NCI-H2196 treated with DMSO at 0.1 percent for 48 hours (cell line): ENCODE data around the gene ARFRP1.

Source experiments
- DNase-seq: peaks from one replicate; lab custom pipeline; 2025; ENCODE audit not compliant: unreplicated experiment; lab: John Stamatoyannopoulos, UW

Gene ARFRP1

DNA sequence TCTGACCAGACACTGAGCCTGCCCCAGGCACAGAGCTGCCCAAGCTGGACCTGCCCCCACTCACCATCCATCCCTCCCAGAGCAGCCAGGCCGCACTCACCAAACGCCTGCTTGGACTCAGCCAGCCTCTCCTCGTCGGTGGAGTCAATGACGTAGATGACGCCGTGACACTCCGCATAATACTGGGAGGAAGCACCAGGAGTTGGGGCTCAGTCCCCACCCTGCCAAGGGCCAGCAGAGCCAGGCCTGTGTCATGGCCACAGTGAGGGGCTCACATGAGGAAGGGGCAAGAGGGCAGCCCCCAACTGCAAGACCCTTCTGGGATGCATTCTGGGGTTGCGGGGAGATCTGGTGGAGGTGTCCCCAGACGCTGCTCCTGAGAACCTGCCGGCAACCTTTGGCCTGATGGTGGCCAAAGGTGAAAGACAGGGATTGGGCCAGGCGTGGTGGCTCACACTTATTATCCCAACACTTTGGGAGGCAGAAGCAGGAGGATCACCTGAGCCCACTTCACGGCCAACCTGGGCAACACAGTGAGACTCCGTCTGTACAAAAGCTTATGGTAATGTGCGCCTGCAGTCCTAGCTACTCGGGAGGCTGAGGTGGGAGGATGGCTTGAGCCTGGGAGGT is 5.6 kb downstream of the ARFRP1 start:
- DNase-seq = no peak

DNA sequence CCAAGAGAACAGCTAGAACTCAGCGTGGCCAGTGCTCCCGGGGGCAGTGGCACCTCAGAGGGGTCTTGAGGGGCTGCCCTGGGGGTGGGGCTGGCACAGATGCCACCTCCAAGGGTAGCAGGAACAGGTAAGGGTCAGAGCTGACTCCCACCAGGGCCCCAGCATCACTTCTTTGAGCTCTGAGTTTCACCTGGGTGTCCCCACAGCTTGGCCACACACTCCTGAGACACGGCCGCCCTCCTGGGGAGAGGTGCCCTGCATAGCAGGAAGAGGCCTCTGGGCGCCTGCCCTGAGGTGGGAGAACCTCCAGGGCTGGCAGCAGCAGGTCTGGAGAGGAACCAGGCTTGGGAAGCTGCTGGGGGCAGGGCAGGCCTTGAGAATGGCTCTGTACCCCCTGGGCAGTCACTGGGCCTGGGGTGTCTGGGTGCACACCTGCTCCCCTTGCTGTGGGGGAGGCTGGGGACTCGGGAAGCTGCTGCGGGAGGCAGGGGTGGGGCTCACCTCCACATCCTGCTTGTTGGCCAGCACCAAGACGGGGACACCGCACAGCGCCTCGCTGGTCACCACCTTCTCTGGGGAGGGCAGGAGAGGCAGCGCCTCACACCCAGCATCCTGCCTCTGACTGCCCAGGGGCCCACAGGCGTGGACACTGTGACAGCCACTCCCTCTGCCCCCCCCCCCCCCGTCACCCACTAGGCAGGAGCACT is 6.3 kb downstream of the ARFRP1 start:
- DNase-seq = no peak

DNA sequence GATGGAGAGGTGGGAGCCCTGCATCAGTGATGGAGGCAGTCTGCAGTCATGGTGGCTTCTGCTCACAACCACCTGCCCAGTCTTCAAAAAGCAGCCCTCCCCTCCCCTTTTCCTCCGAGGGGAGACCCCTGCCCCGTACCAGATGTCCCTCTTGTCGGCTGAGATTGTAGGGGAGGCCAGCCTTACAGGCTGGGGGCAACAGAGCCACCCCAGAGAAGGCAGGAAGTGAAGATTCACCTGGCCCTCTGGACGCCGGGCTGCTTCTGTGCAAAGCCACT is 6.8 kb downstream of the ARFRP1 start:
- no peak for DNase-seq

DNA sequence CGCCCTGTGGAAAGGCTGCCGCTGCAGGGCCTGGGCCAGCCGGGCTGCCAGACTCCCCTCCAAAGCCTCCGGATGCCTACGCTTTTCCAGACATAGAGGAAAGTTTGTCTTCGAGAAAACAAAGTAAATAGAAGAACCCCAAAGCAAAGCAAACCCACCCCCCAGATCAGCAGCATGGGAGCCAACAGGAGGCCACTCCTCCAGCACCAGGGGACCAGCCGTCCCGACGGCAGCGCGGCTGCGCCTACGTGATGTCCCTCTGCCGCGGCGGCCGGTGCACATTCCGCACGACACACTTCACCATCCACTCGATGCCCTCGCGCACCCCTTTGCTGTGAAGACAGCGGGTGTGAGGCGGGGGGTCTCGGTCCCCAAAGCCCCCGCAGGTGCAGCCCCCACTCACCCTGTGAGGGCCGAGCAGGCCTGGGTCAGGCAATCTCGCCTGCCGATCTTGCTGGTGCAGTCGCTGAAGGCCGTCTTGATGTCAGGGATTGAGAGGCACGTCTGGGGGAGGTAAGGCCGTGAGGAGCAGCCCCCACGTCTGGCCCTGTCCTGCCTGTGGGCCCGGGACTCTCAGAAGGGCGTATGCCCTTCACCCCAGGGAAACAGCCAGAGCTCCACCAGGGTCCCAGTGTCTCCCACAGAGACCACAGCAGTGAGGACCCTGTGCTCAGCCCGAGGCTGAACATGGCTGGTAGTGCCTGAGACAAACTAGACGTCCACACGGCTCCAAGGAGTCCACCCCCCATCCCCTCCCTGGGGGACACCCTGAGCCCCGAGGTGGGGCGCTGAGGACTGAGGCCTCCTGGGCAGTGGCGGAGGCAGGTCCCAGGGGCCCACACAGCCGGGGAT is 7.4 kb downstream of the ARFRP1 start:
- DNase-seq = no peak

DNA sequence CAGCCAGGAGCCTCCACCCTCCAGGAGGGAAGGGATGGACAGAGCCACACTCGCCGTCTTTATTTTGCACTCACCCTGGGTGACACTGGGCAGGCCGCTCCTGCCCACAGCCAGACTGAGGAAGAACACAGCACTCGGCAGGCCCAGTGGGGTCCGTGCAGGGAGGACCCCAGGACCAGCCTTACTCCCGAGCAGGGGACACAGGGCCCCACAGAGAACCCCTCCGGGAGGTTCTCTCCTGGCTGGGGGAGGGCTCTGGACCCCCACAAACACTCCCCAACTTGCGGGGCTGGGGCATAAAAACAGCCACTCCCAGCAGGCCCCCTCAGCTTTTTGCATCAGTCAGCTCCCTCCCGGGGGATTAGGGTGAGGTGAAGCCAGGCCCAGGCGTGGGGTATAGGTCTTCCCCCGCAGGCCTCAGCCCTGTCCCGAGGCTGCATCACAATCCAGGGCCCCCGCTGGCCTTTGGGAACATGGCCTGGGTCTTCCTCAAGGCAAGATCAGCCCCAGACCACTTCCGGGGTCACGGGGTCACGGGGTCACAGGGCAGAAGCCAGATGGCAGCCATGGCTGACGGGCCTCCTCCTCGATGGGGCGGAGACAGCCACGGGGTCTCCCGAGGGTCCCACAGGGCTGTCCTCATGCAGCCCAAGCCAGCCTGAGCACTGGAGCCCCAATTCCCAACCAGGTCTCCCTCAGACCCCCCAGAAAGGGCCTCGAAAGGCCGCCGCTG is 8.1 kb downstream of the ARFRP1 start:
- no peak for DNase-seq

DNA sequence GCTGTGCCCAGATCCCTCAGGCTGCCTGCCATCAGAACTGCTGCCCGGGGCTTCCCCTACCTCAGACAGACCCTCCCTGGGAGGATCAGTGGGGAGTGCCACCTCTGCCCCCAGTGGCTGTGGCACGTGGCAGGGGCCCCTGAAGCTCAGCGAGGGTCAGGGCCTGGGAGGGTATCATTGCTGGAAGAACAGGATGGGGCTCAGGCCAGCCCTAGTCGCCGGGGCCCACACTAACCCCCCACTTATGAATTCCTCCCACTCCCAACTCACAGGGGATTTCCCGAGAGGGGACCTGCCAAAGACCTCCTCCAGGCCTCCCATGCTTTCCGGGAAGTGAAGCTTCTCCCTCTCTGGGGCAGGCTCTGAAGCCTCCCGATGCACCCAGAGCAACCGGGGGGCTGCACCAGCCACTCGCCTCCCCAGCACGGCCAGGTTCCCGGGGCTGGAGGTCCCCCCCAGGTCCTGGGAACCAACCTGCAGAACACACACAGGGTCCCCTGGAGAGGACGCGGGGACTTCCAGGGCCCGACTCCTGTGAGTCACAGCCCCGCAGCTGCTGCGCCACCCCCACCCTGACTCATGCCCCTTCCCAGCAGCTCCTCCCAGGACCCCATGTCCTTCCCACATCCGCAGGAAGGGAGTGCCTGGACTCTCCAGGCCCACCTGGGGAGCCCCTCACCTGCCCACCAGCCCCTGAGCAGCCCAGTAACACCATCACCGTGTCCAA is 8.9 kb downstream of the ARFRP1 start:
- DNase-seq = no peak

DNA sequence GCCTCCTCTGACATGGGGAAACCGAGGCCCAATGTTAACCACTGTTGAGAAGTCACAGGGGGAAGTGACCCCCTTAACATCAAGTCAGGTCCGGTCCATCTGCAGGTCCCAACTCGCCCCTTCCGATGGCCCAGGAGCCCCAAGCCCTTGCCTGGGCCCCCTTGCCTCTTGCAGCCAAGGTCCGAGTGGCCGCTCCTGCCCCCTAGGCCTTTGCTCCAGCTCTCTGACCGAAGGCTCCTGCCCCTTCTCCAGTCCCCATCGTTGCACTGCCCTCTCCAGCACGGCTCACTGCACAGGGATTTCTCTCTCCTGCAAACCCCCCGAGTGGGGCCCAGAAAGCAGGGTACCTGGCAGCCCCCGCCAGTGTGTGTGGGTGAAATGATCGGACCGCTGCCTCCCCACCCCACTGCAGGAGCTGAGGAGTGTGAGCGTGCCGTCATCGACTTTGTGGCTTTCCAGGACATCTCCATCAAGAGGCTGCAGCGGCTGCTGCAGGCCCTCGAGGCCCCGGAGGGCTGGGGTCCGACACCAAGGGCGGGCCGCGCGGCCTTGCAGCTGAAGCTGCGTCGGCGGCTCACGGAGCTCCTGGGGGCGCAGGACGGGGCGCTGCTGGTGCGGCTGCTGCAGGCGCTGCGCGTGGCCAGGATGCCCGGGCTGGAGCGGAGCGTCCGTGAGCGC is 9.8 kb downstream of the ARFRP1 start:
- DNase-seq = no peak

DNA sequence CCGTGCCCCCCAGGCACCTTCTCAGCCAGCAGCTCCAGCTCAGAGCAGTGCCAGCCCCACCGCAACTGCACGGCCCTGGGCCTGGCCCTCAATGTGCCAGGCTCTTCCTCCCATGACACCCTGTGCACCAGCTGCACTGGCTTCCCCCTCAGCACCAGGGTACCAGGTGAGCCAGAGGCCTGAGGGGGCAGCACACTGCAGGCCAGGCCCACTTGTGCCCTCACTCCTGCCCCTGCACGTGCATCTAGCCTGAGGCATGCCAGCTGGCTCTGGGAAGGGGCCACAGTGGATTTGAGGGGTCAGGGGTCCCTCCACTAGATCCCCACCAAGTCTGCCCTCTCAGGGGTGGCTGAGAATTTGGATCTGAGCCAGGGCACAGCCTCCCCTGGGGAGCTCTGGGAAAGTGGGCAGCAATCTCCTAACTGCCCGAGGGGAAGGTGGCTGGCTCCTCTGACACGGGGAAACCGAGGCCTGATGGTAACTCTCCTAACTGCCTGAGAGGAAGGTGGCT is 10.4 kb downstream of the ARFRP1 start:
- no peak for DNase-seq

DNA sequence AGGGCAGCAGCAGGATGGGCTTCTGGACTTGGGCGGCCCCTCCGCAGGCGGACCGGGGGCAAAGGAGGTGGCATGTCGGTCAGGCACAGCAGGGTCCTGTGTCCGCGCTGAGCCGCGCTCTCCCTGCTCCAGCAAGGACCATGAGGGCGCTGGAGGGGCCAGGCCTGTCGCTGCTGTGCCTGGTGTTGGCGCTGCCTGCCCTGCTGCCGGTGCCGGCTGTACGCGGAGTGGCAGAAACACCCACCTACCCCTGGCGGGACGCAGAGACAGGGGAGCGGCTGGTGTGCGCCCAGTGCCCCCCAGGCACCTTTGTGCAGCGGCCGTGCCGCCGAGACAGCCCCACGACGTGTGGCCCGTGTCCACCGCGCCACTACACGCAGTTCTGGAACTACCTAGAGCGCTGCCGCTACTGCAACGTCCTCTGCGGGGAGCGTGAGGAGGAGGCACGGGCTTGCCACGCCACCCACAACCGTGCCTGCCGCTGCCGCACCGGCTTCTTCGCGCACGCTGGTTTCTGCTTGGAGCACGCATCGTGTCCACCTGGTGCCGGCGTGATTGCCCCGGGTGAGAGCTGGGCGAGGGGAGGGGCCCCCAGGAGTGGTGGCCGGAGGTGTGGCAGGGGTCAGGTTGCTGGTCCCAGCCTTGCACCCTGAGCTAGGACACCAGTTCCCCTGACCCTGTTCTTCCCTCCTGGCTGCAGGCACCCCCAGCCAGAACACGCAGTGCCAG is 11.0 kb downstream of the ARFRP1 start, which contains the start of gene TNFRSF6B:
Gene TNFRSF6B, plus strand, starts transcription at position 25 of the 729 bp plus-strand sequence. Its CDS starts 116 bp downstream, at position 141.
- DNase-seq = no peak

DNA sequence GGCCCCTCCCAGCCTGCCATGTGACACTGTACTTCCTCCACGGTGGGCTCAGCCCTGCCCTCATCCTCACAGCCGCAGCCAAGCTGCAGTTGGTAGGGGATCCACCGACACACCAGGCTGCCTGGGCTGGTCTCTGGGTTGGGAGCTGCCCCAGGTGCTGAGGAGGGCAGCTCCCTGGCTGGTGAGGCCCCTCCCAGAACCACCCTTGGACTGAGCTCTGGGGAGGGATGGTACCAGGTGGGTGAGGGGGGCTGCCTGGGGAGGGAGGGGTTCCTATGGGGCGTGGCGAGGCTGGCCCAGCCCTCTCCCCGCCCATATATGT is 11.5 kb downstream of the ARFRP1 start:
- no peak for DNase-seq

DNA sequence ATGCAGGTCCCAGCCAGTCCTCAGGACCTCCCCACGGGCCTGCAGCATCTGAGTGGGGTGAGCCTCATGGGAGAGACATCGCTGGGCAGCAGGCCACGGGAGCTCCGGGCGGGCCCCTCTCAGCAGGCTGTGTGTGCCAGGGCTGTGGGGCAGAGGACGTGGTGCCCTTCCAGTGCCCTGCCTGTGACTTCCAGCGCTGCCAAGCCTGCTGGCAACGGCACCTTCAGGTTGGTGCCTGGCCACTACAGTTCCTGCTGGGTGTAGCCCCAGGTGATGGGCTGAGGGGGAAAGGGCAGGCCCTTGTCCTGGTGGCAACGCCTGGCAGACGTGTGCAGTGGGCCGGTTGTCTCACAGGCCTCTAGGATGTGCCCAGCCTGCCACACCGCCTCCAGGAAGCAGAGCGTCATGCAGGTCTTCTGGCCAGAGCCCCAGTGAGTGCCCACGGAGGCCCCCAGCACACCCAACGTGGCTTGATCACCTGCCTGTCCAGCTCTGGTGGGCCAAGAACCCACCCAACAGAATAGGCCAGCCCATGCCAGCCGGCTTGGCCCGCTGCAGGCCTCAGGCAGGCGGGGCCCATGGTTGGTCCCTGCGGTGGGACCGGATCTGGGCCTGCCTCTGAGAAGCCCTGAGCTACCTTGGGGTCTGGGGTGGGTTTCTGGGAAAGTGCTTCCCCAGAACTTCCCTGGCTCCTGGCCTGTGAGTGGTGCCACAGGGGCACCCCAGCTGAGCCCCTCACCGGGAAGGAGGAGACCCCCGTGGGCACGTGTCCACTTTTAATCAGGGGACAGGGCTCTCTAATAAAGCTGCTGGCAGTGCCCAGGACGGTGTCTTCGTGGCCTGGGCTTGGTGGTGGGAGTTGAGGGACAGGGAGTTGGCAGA is 12.1 kb downstream of the ARFRP1 start:
- no peak for DNase-seq

DNA sequence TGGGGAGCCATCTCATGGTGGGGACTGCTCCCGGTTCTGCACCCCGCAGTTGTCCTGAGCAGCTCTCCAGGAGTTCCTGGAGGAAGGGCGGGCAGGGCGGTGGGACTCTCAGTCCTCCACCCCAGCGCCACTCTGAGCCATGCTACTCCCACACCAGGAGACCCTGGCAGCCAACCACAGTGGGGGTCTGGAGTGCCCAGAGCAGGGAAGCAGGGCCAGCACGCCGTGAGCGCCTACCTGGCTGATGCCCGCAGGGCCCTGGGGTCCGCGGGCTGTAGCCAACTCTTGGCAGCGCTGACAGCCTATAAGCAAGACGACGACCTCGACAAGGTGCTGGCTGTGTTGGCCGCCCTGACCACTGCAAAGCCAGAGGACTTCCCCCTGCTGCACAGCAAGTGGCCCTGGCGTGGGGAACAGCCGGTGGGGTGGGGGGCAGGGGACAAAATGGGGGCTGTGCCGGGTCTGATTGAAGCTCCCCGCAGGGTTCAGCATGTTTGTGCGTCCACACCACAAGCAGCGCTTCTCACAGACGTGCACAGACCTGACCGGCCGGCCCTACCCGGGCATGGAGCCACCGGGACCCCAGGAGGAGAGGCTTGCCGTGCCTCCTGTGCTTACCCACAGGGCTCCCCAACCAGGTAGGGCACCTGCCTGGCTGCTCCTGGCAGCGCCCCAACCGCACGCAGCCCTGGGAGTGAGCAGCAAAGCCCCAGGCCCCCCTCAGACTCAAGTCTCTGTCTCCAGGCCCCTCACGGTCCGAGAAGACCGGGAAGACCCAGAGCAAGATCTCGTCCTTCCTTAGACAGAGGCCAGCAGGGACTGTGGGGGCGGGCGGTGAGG is 13.0 kb downstream of the ARFRP1 start:
- no peak for DNase-seq

DNA sequence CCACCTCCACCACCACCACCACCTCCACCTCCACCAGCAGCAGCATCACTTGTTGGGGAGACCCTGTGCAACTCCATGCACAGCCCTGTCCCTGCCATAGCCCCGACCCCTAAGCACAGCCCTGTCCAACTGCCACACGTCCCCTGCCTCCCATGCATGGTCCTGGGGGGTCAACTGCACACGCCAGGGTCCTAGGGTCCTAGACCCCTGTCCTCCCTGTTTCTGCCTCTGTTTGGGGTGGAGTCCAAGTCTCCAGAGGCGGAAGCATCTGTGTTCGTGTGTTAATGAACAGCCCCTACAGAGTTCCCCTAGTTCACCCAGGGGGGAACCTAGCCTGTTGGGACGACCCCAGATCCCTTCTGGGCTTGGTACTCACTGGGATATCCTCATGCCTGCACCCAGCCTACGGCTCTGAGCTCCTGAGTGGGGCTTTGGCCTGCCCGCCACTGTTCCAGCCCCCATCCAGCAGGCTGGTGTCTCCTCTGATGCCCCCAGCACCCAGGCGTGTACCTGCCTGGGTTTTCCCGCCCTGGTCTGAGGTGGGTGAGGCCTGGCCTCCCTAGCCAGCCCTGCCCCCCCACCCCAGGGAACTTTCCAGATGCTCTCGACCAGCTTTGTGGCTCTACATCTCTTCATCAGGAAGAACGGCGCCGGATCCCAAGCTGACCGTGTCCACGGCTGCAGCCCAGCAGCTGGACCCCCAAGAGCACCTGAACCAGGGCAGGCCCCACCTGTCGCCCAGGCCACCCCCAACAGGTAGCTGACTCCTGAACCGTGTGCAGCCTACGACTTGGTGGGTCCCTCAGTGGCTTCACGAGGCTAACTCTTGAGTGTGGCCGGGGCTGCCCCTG is 13.8 kb downstream of the ARFRP1 start:
- DNase-seq = no peak

DNA sequence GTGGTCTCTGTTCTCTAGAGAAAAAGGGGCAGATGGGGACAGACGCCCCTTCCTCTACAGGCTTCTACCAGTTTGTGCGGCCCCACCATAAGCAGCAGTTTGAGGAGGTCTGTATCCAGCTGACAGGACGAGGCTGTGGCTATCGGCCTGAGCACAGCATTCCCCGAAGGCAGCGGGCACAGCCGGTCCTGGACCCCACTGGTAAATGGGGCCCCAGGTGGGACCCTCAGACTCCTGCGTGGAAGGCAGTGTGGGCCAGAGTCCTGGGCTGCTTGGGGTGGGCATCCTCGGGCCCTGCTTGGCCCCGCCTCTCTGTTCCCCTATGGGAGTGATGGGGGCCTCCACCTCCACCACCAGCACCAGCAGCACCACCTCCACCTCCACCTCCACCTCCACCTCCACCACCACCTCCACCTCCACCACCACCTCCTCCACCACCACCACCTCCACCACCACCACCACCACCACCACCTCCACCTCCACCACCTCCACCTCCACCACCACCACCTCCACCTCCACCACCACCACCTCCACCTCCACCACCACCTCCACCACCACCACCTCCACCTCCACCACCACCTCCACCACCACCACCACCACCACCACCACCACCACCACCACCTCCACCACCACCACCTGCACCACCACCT is 14.6 kb downstream of the ARFRP1 start:
- no peak for DNase-seq

DNA sequence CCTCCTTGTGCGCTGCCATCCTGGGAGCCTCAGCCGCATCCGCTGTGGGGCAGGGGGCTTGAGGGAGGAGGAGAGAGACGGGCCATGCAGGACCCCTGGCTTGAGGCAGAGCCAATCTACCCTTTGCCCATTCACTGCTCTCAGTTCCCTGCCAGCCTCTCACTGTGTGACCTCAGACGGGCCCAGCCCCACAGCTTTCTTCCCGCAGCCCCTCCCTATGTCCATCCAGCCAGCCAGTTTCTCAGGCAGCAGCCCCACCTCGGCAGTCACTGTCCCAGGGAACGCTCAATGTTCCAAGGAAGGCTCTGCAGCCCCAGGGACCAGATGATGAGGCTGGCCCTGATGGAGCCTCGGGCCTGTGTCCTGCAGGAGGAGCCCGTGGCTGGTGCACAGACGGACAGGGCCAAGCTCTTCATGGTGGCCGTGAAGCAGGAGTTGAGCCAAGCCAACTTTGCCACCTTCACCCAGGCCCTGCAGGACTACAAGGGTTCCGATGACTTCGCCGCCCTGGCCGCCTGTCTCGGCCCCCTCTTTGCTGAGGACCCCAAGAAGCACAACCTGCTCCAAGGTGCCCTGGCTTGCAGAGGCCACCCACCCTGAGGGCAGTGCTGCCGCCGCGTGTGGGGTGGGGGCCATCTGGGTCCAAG is 15.2 kb downstream of the ARFRP1 start:
- no peak for DNase-seq
